Body of pancreas (tissue), 4 donors: ENCODE measurements around the gene TSEN2. TPM values are rescaled to one million over a fixed set of nuclear protein-coding genes. Genes with fewer than 3 reads are reported as not detected.
"Not testable (repeated sequence)": the region's sequence is repeated elsewhere in the genome, so short reads cannot be mapped to it uniquely, and the experiment has no call there.

ENCODE experiments used
- ATAC-seq: fragments of 150-250 bp; one replicate; pipeline ENCODE4 v1.9.1; 2016
- DNase-seq, 4 donors: peaks; one replicate each; pipeline ENCODE4 v3.0.0-alpha.2; 2019
- H3K27ac ChIP-seq, 4 donors: fragments of 200-600 bp; sonication (generic); 1 replicate in 3 of 4; 2 replicates in 1 of 4; pipeline versions ENCODE4 v1.5.1 to v1.6.1; 2016 to 2019; ENCODE audit warnings: mild to moderate bottlenecking in 1 of 4, mixed read lengths in 1 of 4, moderate library complexity in 1 of 4
- H3K27me3 ChIP-seq, 2 donors: fragments of 200-600 bp; sonication (generic); one replicate each; pipeline ENCODE4 v1.6.0; 2016; ENCODE audit warnings: mild to moderate bottlenecking in 1 of 2
- H3K36me3 ChIP-seq, 2 donors: fragments of 200-600 bp; sonication (generic); replicated peaks in 1 of 2; 2 replicates each; pipeline ENCODE4 v1.5.1; 2016; ENCODE audit warnings: low read depth in 2 of 2; ENCODE audit not compliant: insufficient read depth in 1 of 2
- H3K4me1 ChIP-seq: fragments of 200-600 bp; sonication (generic); one replicate; pipeline ENCODE4 v1.6.0; 2016
- H3K4me3 ChIP-seq, 2 donors: fragments of 200-600 bp; sonication (generic); 1 replicate in 1 of 2; 2 replicates in 1 of 2; pipeline ENCODE4 v1.5.1; 2016 to 2019
- H3K9me3 ChIP-seq, 3 donors: fragments of 200-600 bp; sonication (generic); 1 replicate in 2 of 3; 2 replicates in 1 of 3; pipeline ENCODE4 v1.5.1; 2016
- CTCF ChIP-seq, 7 experiments: fragments of 450-650 bp in 4 of 7; fragments of 200-600 bp in 3 of 7; sonication (generic) in 3 of 7; IDR thresholded peaks; one replicate each; pipeline ENCODE4 v1.5.1; 2016 to 2019; ENCODE audit warnings: antibody characterized with exemption in 7 of 7
- POLR2A ChIP-seq, 3 donors: fragments of 450-650 bp; IDR thresholded peaks; one replicate each; pipeline ENCODE4 v1.6.1; 2016; ENCODE audit warnings: antibody characterized with exemption in 3 of 3, mild to moderate bottlenecking in 2 of 3
- WGBS, 2 donors: methylation state at CpG; one replicate each; pipeline ENCODE4 v1.1.5; 2017; 5-methylcytosine and 5-hydroxymethylcytosine counted together
- intact Hi-C: fragments of 100-400 bp; cut with DNase I; formaldehyde crosslinking; loops from one replicate; pipeline ENCODE4 v1.15.1; 2023
- total RNA-seq, 2 donors: library from RNA; depleted of rRNA; stranded (reverse); fragments of >200 nt; gene quantifications; one replicate each; pipeline ENCODE4 v1.1.0, GENCODE V29; 2016

Gene TSEN2
- total RNA-seq, 2 donors from 2014 or later: 14.8 to 20.8 TPM

GRCh38 chr3:12447075-12447474 is 37.2 kb upstream of the TSEN2 start:
- 83 to 87% methylated on average over 4 of the region's 4 CpGs for WGBS, 2 donors
- no peak overlapping the region for H3K4me3 ChIP-seq

GRCh38 chr3:12448404-12449202 is 35.7 kb upstream of the TSEN2 start:
- H3K9me3 ChIP-seq, H3K36me3 ChIP-seq, intact Hi-C loops, H3K27me3 ChIP-seq, DNase-seq, H3K27ac ChIP-seq, H3K4me3 ChIP-seq, H3K4me1 ChIP-seq, ATAC-seq: not testable (repeated sequence)
- WGBS, 2 donors: 73 to 79% methylated on average over 4 of the region's 4 CpGs

More at GRCh38 chr3:12447075-12447474, 37.2 kb upstream of the TSEN2 start:
- Histone ChIP-seq H3K4me1 (no peaks in the 10 kb centered on the region), H3K9me3 (no peaks in the 10 kb centered on the region), H3K36me3 (no peaks in the 10 kb centered on the region), H3K27me3 (no peaks in the 10 kb centered on the region), H3K27ac (no peak overlapping the region)
- DNase-seq: no peak
- TF ChIP-seq CTCF (IDR thresholded peaks at IDR 0.05): no peak
- no peak for TF ChIP-seq POLR2A (IDR thresholded peaks at IDR 0.05)
- ATAC-seq: no peak
- intact Hi-C loops: no loop called here

GRCh38 chr3:12449889-12450682 is 34.2 kb upstream of the TSEN2 start:
- ATAC-seq (no peak), DNase-seq (no peak)
- TF ChIP-seq CTCF (IDR thresholded peaks at IDR 0.05) (no peak), POLR2A (IDR thresholded peaks at IDR 0.05) (no peak)
- Histone ChIP-seq H3K4me1 (no peaks in the 10 kb centered on the region), H3K36me3 (no peaks in the 10 kb centered on the region), H3K27ac (no peak overlapping the region), H3K4me3 (no peak overlapping the region), H3K27me3 (no peaks in the 10 kb centered on the region), H3K9me3 (no peaks in the 10 kb centered on the region)
- 49 to 53% methylated on average over 8 of the region's 8 CpGs for WGBS, 2 donors
- intact Hi-C loops: no loop called here

- ATAC-seq (no peak), DNase-seq (no peak)
- H3K27me3 ChIP-seq: no peaks in the 10 kb centered on the region
- H3K9me3 ChIP-seq: no peaks in the 10 kb centered on the region
- 83 to 87% methylated on average over 4 to 5 of the region's 5 CpGs for WGBS, 2 donors
- H3K4me1 ChIP-seq: no peaks in the 10 kb centered on the region
- intact Hi-C loops: no loop called here
- no peak for TF ChIP-seq POLR2A (IDR thresholded peaks at IDR 0.05)
- TF ChIP-seq CTCF (IDR thresholded peaks at IDR 0.05): no peak
- H3K4me3 ChIP-seq: no peak overlapping the region
- H3K36me3 ChIP-seq: no peaks in the 10 kb centered on the region
- no peak overlapping the region for H3K27ac ChIP-seq
Observed at GRCh38 chr3:12451481-12451880, 32.8 kb upstream of the TSEN2 start.

GRCh38 chr3:12451960-12452359 is 32.3 kb upstream of the TSEN2 start:
- Histone ChIP-seq H3K9me3 (no peaks in the 10 kb centered on the region), H3K27me3 (no peaks in the 10 kb centered on the region), H3K4me1 (no peaks in the 10 kb centered on the region), H3K36me3 (no peaks in the 10 kb centered on the region), H3K4me3 (no peak overlapping the region), H3K27ac (no peak overlapping the region)
- no peak for DNase-seq
- no peak for ATAC-seq
- TF ChIP-seq POLR2A (IDR thresholded peaks at IDR 0.05): no peak
- TF ChIP-seq CTCF (IDR thresholded peaks at IDR 0.05): no peak
- intact Hi-C loops: no loop called here
- WGBS, 2 donors: 94 to 100% methylated on average over 1 of the region's 1 CpG
